LNCaP clone FGC (cell line): ENCODE data around the gene ELOVL2.

ENCODE experiments used
- DNase-seq: peaks from one replicate; pipeline ENCODE4 v3.0.0-alpha.2; 2011; ENCODE audit warnings: low read depth
- H3K4me3 ChIP-seq: 2 replicates; pipeline ENCODE4 v1.5.1; 2011; ENCODE audit warnings: mild to moderate bottlenecking, low read depth, low read length, control low read depth
- TF ChIP-seq, protein P1 (sequence below): IDR thresholded peaks from 2 replicates; pipeline ENCODE4 v1.5.1; 2012; ENCODE audit warnings: mild to moderate bottlenecking; ENCODE audit not compliant: control insufficient read depth, insufficient read depth; ENCODE audit errors: extremely low read depth

Gene ELOVL2

DNA sequence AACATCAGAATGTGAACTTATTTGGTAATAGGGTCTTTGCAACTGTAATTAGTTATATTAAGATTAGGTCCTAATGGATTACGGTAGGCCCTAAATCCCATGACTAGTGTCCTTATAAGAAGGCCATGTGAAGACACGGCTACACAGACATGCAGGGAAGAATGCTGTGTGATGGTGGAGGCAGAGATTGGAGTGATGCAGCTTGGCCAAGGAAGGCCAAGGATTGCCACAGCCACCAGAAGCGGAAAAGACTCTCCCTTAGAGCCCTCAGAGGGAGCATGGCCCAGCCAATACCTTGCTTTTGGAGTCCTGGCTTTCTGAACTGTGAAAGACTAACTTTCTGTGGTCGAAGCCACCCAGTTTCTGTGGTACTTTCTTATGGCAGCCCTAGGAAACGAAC, 39.9 kb upstream of the ELOVL2 start:
- TF ChIP-seq, protein P1, sequence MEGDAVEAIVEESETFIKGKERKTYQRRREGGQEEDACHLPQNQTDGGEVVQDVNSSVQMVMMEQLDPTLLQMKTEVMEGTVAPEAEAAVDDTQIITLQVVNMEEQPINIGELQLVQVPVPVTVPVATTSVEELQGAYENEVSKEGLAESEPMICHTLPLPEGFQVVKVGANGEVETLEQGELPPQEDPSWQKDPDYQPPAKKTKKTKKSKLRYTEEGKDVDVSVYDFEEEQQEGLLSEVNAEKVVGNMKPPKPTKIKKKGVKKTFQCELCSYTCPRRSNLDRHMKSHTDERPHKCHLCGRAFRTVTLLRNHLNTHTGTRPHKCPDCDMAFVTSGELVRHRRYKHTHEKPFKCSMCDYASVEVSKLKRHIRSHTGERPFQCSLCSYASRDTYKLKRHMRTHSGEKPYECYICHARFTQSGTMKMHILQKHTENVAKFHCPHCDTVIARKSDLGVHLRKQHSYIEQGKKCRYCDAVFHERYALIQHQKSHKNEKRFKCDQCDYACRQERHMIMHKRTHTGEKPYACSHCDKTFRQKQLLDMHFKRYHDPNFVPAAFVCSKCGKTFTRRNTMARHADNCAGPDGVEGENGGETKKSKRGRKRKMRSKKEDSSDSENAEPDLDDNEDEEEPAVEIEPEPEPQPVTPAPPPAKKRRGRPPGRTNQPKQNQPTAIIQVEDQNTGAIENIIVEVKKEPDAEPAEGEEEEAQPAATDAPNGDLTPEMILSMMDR, result no peak
- H3K4me3 ChIP-seq, result no peak overlapping the region
- DNase-seq, result no peak

- no peak for DNase-seq
- TF ChIP-seq, protein P1, result no peak
- H3K4me3 ChIP-seq, result no peak overlapping the region
Observed at GRCh38 chr6:11083491-11083890, 39.4 kb upstream of the ELOVL2 start.

GRCh38 chr6:11080296-11080695, 36.2 kb upstream of the ELOVL2 start:
- TF ChIP-seq, protein P1, result no peak
- no peak overlapping the region for H3K4me3 ChIP-seq
- DNase-seq, result no peak

DNA sequence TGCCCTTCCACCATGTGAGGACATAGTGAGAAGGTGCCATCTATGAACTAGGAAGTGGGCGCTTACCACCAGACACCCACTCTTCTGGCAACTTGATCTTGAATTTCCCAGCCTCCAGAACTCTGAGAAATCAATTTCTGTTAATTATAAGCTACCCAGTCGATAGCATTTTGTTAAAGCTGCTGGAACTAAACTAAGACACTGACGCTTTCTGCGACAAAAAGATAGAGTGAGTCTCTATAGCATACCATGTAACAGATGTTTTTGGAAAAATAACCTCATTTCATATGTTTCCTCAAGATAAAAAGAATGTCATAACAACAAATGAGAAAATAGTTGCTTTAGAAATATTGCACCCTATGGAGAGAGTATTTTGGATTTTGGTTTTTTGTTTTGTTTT, 34.2 kb upstream of the ELOVL2 start:
- no peak for DNase-seq
- TF ChIP-seq, protein P1, result no peak
- H3K4me3 ChIP-seq, result no peak overlapping the region

DNA sequence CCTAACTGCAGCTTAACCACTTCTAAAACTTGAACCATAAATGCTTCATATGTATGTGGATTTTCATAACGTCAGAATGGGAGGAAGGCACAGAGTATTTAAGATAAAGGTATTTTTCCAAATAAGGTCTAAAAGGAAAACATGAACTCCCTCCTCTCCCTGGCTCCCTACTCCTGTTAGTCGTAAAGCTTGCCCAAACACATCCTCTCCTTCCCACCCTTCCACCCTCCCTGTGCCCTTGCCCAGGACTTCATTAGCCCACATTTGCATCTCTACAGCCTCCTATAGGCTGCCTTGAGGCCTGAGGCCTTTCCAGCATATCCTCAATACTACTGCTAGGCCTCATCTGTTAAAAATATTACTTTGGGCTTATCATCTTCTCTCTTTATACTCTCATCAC, 32.4 kb upstream of the ELOVL2 start:
- TF ChIP-seq, protein P1, result no peak
- no peak for DNase-seq
- H3K4me3 ChIP-seq, result no peak overlapping the region

DNA sequence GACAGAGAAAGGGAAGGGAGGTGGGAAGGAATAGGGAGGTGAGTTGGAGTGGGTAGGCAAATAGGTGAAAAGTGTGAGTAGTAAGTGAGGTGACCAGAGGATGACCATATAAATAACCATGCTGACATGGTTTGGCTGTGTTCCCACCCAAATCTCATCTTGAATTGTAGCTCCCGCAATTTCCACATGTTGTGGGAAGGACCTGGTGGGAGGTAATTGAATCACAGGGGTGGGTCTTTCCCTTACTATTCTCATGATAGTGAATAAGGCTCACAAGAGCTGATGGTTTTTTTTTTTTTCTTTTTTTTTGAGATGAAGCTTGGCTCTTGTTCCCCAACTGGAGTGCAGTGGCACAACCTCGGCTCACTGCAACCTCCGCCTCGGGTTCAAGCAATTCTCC, 28.0 kb upstream of the ELOVL2 start:
- no peak overlapping the region for H3K4me3 ChIP-seq

GRCh38 chr6:11069760-11070159, 25.7 kb upstream of the ELOVL2 start:
- no peak for DNase-seq
- no peak overlapping the region for H3K4me3 ChIP-seq
- TF ChIP-seq, protein P1, result no peak

More for the DNA sequence above, 28.0 kb upstream of the ELOVL2 start:
- TF ChIP-seq, protein P1, result no peak
- no peak for DNase-seq
